Activated CD8-positive, alpha-beta T cell treated with anti-CD3 and anti-CD28 coated beads for 36 hours (primary cell): ENCODE data around the gene ANXA8L1. TPM values are rescaled to one million over a fixed set of nuclear protein-coding genes. Genes with fewer than 3 reads are reported as not detected.
"Not testable (repeated sequence)": the region's sequence is repeated elsewhere in the genome, so short reads cannot be mapped to it uniquely, and the experiment has no call there.

Experiments used
- ATAC-seq: fragments of 200-7000 bp; cut with Tn5 transposase; one replicate; pipeline ENCODE4 v1.10.0; 2021; ENCODE audit warnings: mild to moderate bottlenecking, moderate library complexity
- CTCF ChIA-PET: fragments of 350-600 bp; sonication (Branson Sonifier 250); formaldehyde crosslinking; loops from one replicate; lab custom pipeline; 2021; ENCODE audit warnings: antibody characterized with exemption; lab: Charles Lee
- POLR2A ChIA-PET: fragments of 350-600 bp; sonication (Branson Sonifier 250); formaldehyde crosslinking; loops from one replicate; lab custom pipeline; 2021; ENCODE audit warnings: antibody characterized with exemption; lab: Charles Lee
- DNase-seq: peaks from one replicate; pipeline ENCODE4 v3.0.0-alpha.2; 2020
- H3K27ac Mint-ChIP-seq: one replicate; pipeline ENCODE4 v1.8.0; 2021; ENCODE audit warnings: mild to moderate bottlenecking, mixed read lengths
- H3K27me3 Mint-ChIP-seq: one replicate; pipeline ENCODE4 v1.8.0; 2021; ENCODE audit warnings: mixed read lengths
- H3K36me3 Mint-ChIP-seq: one replicate; pipeline ENCODE4 v1.8.0; 2021; ENCODE audit warnings: low read depth, mixed read lengths
- H3K4me1 Mint-ChIP-seq: one replicate; pipeline ENCODE4 v1.8.0; 2021; ENCODE audit warnings: low read depth, mixed read lengths
- H3K4me3 Mint-ChIP-seq: one replicate; pipeline ENCODE4 v1.8.0; 2021; ENCODE audit warnings: mild to moderate bottlenecking, moderate library complexity, mixed read lengths
- H3K9me3 Mint-ChIP-seq: one replicate; pipeline ENCODE4 v1.8.0; 2021; ENCODE audit warnings: mixed read lengths
- intact Hi-C: fragments of 100-400 bp; cut with micrococcal nuclease; formaldehyde crosslinking; loops from one replicate; pipeline ENCODE4 v1.10.0; 2022
- total RNA-seq, 2 experiments: library from RNA; stranded (reverse); gene quantifications; one replicate each; pipeline ENCODE4 v1.2.3, GENCODE V29; 2021
- TF ChIP-seq, protein P1 (sequence below): fragments of 200-600 bp; IDR thresholded peaks from one replicate; pipeline ENCODE4 v1.8.0; 2022; ENCODE audit warnings: antibody characterized with exemption, mild to moderate bottlenecking

ANXA8L1 gene
- total RNA-seq, 2 experiments from 2014 or later = not detected

DNA sequence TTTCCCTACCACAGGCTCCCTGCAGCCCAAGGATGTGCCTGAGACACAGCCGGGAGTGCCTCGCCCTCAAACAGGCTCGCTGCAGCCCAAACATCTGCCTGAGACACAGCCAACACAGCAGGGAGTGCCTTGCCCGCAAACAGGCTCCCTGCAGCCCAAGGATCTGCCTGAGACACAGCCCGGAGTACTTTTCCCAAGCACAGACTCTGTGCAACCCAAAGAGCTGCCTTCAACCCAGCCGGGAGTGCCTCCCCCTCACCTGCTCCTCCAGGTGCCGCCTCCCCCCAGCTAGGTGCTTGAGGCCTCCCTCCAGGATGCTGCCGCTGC is 45.9 kb upstream of the ANXA8L1 start:
- no peak overlapping the region for H3K27ac Mint-ChIP-seq

DNA sequence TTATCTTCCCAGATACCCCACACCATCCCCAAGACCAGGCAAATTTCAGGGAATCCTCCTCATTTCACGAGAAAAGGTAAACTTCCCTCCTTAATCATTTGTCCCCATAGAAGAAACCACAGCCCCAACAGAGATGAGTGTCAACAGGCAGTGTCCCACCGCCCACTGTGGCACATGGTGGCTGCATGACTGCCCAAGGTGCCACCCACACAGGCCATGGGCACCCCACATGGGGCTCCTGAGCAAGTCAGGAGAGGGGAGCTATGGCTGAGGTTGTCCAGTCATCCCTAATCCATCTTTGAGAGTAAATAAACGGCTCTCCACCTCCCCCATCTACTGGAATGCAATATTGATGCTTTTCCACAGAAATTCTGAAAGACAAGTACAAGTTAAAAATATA is 44.7 kb upstream of the ANXA8L1 start:
- TF ChIP-seq, protein P1, sequence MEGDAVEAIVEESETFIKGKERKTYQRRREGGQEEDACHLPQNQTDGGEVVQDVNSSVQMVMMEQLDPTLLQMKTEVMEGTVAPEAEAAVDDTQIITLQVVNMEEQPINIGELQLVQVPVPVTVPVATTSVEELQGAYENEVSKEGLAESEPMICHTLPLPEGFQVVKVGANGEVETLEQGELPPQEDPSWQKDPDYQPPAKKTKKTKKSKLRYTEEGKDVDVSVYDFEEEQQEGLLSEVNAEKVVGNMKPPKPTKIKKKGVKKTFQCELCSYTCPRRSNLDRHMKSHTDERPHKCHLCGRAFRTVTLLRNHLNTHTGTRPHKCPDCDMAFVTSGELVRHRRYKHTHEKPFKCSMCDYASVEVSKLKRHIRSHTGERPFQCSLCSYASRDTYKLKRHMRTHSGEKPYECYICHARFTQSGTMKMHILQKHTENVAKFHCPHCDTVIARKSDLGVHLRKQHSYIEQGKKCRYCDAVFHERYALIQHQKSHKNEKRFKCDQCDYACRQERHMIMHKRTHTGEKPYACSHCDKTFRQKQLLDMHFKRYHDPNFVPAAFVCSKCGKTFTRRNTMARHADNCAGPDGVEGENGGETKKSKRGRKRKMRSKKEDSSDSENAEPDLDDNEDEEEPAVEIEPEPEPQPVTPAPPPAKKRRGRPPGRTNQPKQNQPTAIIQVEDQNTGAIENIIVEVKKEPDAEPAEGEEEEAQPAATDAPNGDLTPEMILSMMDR = no peak
- Mint-ChIP-seq H3K27ac (no peak overlapping the region), H3K4me3 (no peak overlapping the region), H3K9me3 (no peaks in the 10 kb centered on the region), H3K36me3 (no peaks in the 10 kb centered on the region), H3K4me1 (no peaks in the 10 kb centered on the region), H3K27me3 (no peaks in the 10 kb centered on the region)
- ATAC-seq (no peak), DNase-seq (no peak)
- intact Hi-C loops = no loop called here
- POLR2A ChIA-PET = no interaction called here
- CTCF ChIA-PET = interaction anchor here (1.3 kb wide), 1 partner anchor 100 kb away, joined by 4 read pairs; no protein-coding TSS in a partner anchor

More for the DNA sequence above, 45.9 kb upstream of the ANXA8L1 start:
- ATAC-seq (no peak), DNase-seq (no peak)
- Mint-ChIP-seq H3K27me3 (no peaks in the 10 kb centered on the region), H3K4me1 (no peaks in the 10 kb centered on the region), H3K4me3 (no peak overlapping the region), H3K9me3 (no peaks in the 10 kb centered on the region), H3K36me3 (no peaks in the 10 kb centered on the region)
- CTCF ChIA-PET = no interaction called here
- intact Hi-C loops = no loop called here
- POLR2A ChIA-PET = no interaction called here
- TF ChIP-seq, protein P1 = no peak

DNA sequence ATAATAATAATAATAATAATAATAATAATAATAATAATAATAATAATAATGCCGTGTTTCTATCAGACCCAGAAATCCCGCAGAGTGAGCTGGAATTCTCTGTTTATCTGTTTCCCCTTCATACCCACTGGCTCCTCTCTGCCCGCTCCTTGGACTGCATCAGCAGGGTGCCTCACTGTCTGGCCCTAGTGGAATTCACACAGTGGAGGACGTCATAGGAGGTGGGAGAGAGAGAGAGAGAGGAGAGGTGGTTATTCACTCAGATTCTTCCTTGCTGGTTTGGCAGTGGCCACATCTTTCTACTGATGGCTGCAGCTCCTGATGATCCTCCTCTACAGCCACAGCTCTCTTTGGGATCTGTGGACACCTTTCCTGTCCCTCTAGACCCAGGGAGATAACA is 10.1 kb upstream of the ANXA8L1 start:
- H3K4me3 Mint-ChIP-seq, H3K36me3 Mint-ChIP-seq, ATAC-seq, intact Hi-C loops, POLR2A ChIA-PET, H3K4me1 Mint-ChIP-seq, DNase-seq, H3K27me3 Mint-ChIP-seq, H3K27ac Mint-ChIP-seq, H3K9me3 Mint-ChIP-seq, CTCF ChIA-PET: not testable (repeated sequence)

- not testable (repeated sequence) for ATAC-seq, H3K4me1 Mint-ChIP-seq
These were observed 8.4 kb upstream of the ANXA8L1 start for GRCh38 chr10:46367209-46367608.

DNA sequence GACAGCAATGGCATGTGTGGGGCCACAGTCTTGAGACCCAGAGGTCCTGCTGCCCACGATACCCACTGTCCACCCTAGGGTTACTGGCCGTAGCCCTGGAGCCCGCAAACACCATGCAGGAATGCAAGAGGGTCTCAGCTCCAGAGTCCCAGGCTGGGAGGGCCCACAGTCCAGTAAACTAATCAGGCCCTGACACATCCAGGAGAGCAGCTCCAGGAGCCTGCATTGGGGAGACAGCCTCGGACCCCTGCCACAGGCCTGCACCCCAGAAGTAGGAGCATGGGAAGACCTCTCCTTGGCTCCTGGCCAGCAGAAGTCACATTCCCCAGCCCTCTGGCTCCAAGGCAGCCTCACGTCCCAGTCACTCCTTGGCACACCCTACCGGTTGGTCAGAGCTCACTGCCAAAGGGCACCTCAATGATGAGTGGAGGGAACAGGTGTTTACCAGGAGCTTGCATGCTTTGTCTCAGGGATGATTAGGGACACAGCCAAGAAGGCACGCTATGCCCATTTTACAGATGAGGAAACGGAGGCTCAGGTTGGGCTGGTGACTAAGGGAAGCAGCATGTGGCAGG is 7.8 kb upstream of the ANXA8L1 start:
- CTCF ChIA-PET = not testable (repeated sequence)

More at GRCh38 chr10:46367209-46367608, 8.4 kb upstream of the ANXA8L1 start:
- H3K27me3 Mint-ChIP-seq, H3K27ac Mint-ChIP-seq, H3K36me3 Mint-ChIP-seq, POLR2A ChIA-PET, H3K9me3 Mint-ChIP-seq, intact Hi-C loops, CTCF ChIA-PET, H3K4me3 Mint-ChIP-seq, DNase-seq: not testable (repeated sequence)

GRCh38 chr10:46368956-46369355 is 6.6 kb upstream of the ANXA8L1 start:
- CTCF ChIA-PET, POLR2A ChIA-PET, H3K4me1 Mint-ChIP-seq, H3K9me3 Mint-ChIP-seq, intact Hi-C loops, H3K27ac Mint-ChIP-seq, DNase-seq, H3K36me3 Mint-ChIP-seq, ATAC-seq, H3K4me3 Mint-ChIP-seq, H3K27me3 Mint-ChIP-seq: not testable (repeated sequence)

More for the DNA sequence above, 7.8 kb upstream of the ANXA8L1 start:
- H3K27ac Mint-ChIP-seq, POLR2A ChIA-PET, H3K9me3 Mint-ChIP-seq, H3K4me3 Mint-ChIP-seq, H3K27me3 Mint-ChIP-seq, H3K36me3 Mint-ChIP-seq, DNase-seq, intact Hi-C loops, ATAC-seq, H3K4me1 Mint-ChIP-seq: not testable (repeated sequence)

GRCh38 chr10:46374410-46374809 is 1.2 kb upstream of the ANXA8L1 start:
- H3K27me3 Mint-ChIP-seq, H3K4me3 Mint-ChIP-seq, H3K27ac Mint-ChIP-seq, H3K4me1 Mint-ChIP-seq, CTCF ChIA-PET, ATAC-seq, intact Hi-C loops, DNase-seq, H3K9me3 Mint-ChIP-seq, POLR2A ChIA-PET, H3K36me3 Mint-ChIP-seq: not testable (repeated sequence)

DNA sequence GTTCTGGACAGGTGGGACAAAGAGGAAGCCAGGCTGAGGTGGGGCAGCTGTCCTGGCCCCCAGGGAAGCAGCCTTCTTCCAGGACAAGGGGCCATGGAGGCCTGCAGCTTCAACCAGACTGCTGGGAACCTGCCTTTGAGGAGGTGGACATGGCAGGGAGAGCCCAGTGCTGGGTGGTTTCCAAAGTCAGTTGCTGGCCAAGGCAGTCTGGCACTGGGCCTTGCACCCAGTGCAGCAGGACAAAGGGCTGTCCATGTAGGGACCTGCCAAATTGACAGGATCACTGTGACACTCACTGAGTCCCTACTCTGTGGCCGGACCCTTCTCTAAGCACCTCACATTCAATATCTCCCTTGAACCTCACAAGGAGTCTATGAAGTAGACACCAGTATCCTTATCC is 1.4 kb downstream of the ANXA8L1 start:
- DNase-seq, H3K27ac Mint-ChIP-seq, ATAC-seq, H3K36me3 Mint-ChIP-seq, POLR2A ChIA-PET, CTCF ChIA-PET, intact Hi-C loops, H3K27me3 Mint-ChIP-seq, H3K4me3 Mint-ChIP-seq, H3K9me3 Mint-ChIP-seq, H3K4me1 Mint-ChIP-seq: not testable (repeated sequence)

GRCh38 chr10:46377651-46378050 is 2.1 kb downstream of the ANXA8L1 start:
- H3K9me3 Mint-ChIP-seq, POLR2A ChIA-PET, H3K36me3 Mint-ChIP-seq, CTCF ChIA-PET, intact Hi-C loops, H3K4me1 Mint-ChIP-seq, DNase-seq, H3K27me3 Mint-ChIP-seq, H3K27ac Mint-ChIP-seq, H3K4me3 Mint-ChIP-seq: not testable (repeated sequence)
- peak; percentile 34 for ATAC-seq

- H3K27ac Mint-ChIP-seq, H3K27me3 Mint-ChIP-seq, H3K4me1 Mint-ChIP-seq, H3K36me3 Mint-ChIP-seq, DNase-seq, H3K9me3 Mint-ChIP-seq, CTCF ChIA-PET, ATAC-seq, POLR2A ChIA-PET, H3K4me3 Mint-ChIP-seq, intact Hi-C loops: not testable (repeated sequence)
These were observed 2.5 kb downstream of the ANXA8L1 start for GRCh38 chr10:46378108-46378507.
